ENCODE measurements around the gene MYBPHL.

GRCh38 chr1:109263234-109263596 lies 43.6 kb downstream of the MYBPHL start:
- TF ChIP-seq CTCF (conservative IDR thresholded peaks at IDR 0.05; ENCODE audit: low read depth in 2 of 2) (no peak), EZH2 (IDR thresholded peaks at IDR 0.05; ENCODE audit: low read depth, unreplicated experiment) (no peak), REST (IDR thresholded peaks at IDR 0.05; ENCODE audit: unreplicated experiment) (no peak), EZH2phosphoT487 (IDR thresholded peaks at IDR 0.05; ENCODE audit: unreplicated experiment) (no peak)

All from GM23338 (cell line).